ENCODE data around the gene SND1. TPM values are rescaled to one million over a fixed set of nuclear protein-coding genes. Genes with fewer than 3 reads are reported as not detected.

SND1 gene
- total RNA-seq, 2 donors from 2014 or later = 91.0 to 111 TPM

GRCh38 chr7:128010391-128011127 lies 358.6 kb downstream of the SND1 start:
- Histone ChIP-seq H3K4me3 (no peak overlapping the region), H3K9me3 (no peaks in the 10 kb centered on the region), H3K27me3 (replicated peaks; ENCODE audit: insufficient read depth) (no peaks in the 10 kb centered on the region), H3K27ac (no peak overlapping the region), H3K36me3 (no peaks in the 10 kb centered on the region), H3K4me1 (ENCODE audit: control insufficient read depth in 1 of 2, low read depth in 2 of 2) (peaks cover 0 to 9% of the 10 kb centered on the region in 2 donors)
- no peak for TF ChIP-seq CTCF (IDR thresholded peaks at IDR 0.05)
- no peak for ATAC-seq (ENCODE audit: insufficient number of reproducible peaks, low FRiP score, low read depth)
- no peak for DNase-seq (ENCODE audit: low spot score)

- DNase-seq (ENCODE audit: low spot score) = no peak
- H3K4me3 ChIP-seq = no peak overlapping the region
- TF ChIP-seq CTCF (IDR thresholded peaks at IDR 0.05) = no peak
- H3K9me3 ChIP-seq = no peaks in the 10 kb centered on the region
- no peaks in the 10 kb centered on the region for H3K36me3 ChIP-seq
- ATAC-seq (ENCODE audit: insufficient number of reproducible peaks, low FRiP score, low read depth) = no peak
- H3K4me1 ChIP-seq (ENCODE audit: control insufficient read depth in 1 of 2, low read depth in 2 of 2) = peaks cover 0 to 9% of the 10 kb centered on the region in 2 donors
- no peaks in the 10 kb centered on the region for H3K27me3 ChIP-seq (replicated peaks; ENCODE audit: insufficient read depth)
- no peak overlapping the region for H3K27ac ChIP-seq
Measured at GRCh38 chr7:128011131-128011661, 359.2 kb downstream of the SND1 start.

- H3K9me3 ChIP-seq = no peaks in the 10 kb centered on the region
- H3K27ac ChIP-seq = no peak overlapping the region
- no peak overlapping the region for H3K4me3 ChIP-seq
- no peak for TF ChIP-seq CTCF (IDR thresholded peaks at IDR 0.05)
- no peaks in the 10 kb centered on the region for H3K27me3 ChIP-seq (replicated peaks; ENCODE audit: insufficient read depth)
- DNase-seq (ENCODE audit: low spot score) = no peak
- ATAC-seq (ENCODE audit: insufficient number of reproducible peaks, low FRiP score, low read depth) = no peak
- no peaks in the 10 kb centered on the region for H3K36me3 ChIP-seq
- H3K4me1 ChIP-seq (ENCODE audit: control insufficient read depth in 1 of 2, low read depth in 2 of 2) = peaks cover 0 to 9% of the 10 kb centered on the region in 2 donors
Measured at GRCh38 chr7:128014811-128015210, 362.8 kb downstream of the SND1 start.

- DNase-seq (ENCODE audit: low spot score) (no peak), ATAC-seq (ENCODE audit: insufficient number of reproducible peaks, low FRiP score, low read depth) (no peak)
- no peak overlapping the region for H3K27ac ChIP-seq
- H3K9me3 ChIP-seq = no peaks in the 10 kb centered on the region
- no peak for TF ChIP-seq CTCF (IDR thresholded peaks at IDR 0.05)
- H3K4me3 ChIP-seq = no peak overlapping the region
- no peaks in the 10 kb centered on the region for H3K27me3 ChIP-seq (replicated peaks; ENCODE audit: insufficient read depth)
- peaks cover 11% of the 10 kb centered on the region for H3K36me3 ChIP-seq
- no peaks in the 10 kb centered on the region for H3K4me1 ChIP-seq (ENCODE audit: control insufficient read depth in 1 of 2, low read depth in 2 of 2)
Measured at GRCh38 chr7:128017460-128017859, 365.5 kb downstream of the SND1 start.

GRCh38 chr7:128017862-128018845 lies 366.2 kb downstream of the SND1 start:
- Histone ChIP-seq H3K9me3 (no peaks in the 10 kb centered on the region), H3K27ac (no peak overlapping the region), H3K4me3 (no peak overlapping the region), H3K27me3 (replicated peaks; ENCODE audit: insufficient read depth) (no peaks in the 10 kb centered on the region), H3K36me3 (peaks cover 11% of the 10 kb centered on the region), H3K4me1 (ENCODE audit: control insufficient read depth in 1 of 2, low read depth in 2 of 2) (no peaks in the 10 kb centered on the region)
- TF ChIP-seq CTCF (IDR thresholded peaks at IDR 0.05) = no peak
- DNase-seq (ENCODE audit: low spot score) = no peak
- no peak for ATAC-seq (ENCODE audit: insufficient number of reproducible peaks, low FRiP score, low read depth)
